ENCODE measurements around the gene SEPTIN10.

DNA sequence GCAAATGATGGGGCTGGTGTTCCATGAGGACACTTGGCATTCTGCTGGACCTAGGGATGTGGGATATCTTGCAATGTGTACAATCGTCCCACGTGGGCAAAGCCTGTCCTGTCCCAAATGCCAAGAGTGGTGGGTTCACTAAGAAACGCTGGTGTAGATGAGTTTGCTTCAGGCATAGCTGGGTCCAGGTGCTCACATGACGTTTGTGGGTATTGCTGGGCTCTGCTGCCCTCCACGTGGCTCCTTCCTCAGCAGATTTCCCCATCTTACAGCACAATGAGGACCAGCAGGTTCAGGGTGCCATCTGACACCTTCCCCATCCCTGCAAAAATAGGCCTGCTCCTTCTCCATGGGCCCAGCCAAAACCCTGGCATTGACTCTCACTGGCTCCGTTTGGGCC lies 105.9 kb downstream of the SEPTIN10 start:
- TF ChIP-seq POLR2AphosphoS5 (IDR thresholded peaks at IDR 0.05; ENCODE audit: borderline replicate concordance, low read depth, low read length): no peak
- no peak for TF ChIP-seq EZH2 (IDR thresholded peaks at IDR 0.05)
